ENCODE data around the gene GPR153.

Gene GPR153

DNA sequence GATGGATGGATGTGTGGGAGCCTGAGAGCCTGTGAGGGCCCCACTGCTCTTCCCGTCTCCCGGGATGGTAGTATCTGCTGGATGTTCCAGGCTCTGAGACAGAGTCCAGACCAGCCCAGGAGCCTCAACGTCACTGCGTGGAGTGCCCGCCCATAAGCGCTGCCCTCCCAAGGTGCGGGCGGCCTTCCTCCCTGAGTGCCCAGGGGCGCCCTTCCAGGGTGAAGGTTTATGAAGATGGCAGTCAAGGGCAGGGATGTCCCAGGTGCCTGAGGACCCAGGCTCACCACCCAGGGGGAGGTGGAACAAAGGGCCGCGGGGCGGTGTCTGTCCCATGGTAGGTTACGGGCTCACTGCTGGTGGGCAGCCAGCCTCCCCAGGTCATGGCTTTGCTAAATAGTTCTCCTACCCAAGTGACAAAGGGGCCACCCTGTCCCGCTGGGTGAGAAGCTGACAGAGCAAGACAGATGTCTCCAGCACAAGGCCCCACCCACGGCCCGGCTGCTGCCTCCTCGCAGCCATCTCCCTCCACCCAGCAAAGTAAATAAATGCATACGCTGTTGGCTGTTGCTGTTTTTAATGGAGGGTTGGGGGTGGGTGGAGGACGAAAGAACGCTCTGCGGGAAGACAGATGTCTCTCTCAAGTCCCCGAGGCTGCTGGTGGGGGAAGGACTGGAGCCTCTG lies 9.0 kb upstream of the GPR153 start:
- no peak for DNase-seq (ENCODE audit: low spot score)

- no peak for DNase-seq (ENCODE audit: low spot score)
Observed at GRCh38 chr1:6269296-6269695, 8.4 kb upstream of the GPR153 start.

GRCh38 chr1:6268415-6268814 lies 7.5 kb upstream of the GPR153 start:
- no peak for DNase-seq (ENCODE audit: low spot score)

DNA sequence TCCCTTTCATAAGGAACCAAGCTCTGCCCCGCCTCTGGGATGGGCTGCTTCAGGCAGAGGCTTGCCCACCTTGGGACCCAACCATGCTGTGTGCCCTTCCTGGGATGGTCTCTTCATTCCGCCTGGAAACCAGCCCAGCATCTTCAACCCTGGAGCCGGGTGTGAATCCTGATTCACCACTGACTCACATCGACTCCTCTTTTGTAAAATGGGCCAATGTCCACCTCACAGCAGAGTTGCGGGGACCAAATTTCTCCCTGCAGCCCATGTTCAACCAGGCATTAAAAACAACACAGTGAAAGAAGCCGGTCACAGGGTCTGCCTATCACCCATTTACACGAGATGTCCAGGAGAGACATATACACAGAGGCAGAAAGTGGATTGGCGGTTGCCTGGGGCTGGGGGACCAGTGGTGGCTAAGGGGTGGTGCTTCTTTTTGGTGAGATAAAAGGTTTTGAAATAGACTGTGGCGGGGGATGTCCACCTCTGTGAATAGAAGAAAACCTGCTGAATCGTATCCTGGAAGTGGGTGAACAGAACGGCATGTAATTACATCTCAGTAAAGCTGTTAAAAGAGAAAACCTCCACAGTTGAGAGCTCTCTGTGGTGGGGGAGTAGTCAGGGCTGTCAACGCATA lies 6.9 kb upstream of the GPR153 start:
- peak; percentile 45 for DNase-seq (ENCODE audit: low spot score)

- no peak for DNase-seq (ENCODE audit: low spot score)
Observed at GRCh38 chr1:6266641-6267040, 5.7 kb upstream of the GPR153 start.

GRCh38 chr1:6265151-6265550 lies 4.3 kb upstream of the GPR153 start:
- no peak for DNase-seq (ENCODE audit: low spot score)

GRCh38 chr1:6263716-6264115 lies 2.8 kb upstream of the GPR153 start:
- no peak for DNase-seq (ENCODE audit: low spot score)

GRCh38 chr1:6262555-6263420 lies 1.9 kb upstream of the GPR153 start:
- DNase-seq (ENCODE audit: low spot score) = no peak

DNA sequence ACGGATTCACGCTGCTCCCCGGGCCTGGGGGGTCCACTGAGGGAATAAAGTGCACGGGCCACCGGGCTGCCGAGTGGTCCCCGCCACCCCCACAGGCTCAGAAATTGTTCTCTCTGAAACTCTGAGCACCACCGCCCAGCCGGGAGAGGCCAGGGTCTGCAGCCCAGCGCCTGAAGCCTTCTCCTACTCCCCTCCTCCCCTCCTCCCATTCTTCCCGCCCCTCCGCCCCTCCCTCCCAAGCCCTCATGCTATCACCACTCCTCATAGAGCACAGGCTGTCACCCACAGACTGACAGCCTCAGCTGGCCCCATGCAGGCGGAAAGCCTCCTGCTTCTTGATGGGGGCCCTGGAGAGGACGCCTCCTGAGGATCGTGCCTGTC lies 707 bp upstream of the GPR153 start:
- DNase-seq (ENCODE audit: low spot score) = no peak

DNA sequence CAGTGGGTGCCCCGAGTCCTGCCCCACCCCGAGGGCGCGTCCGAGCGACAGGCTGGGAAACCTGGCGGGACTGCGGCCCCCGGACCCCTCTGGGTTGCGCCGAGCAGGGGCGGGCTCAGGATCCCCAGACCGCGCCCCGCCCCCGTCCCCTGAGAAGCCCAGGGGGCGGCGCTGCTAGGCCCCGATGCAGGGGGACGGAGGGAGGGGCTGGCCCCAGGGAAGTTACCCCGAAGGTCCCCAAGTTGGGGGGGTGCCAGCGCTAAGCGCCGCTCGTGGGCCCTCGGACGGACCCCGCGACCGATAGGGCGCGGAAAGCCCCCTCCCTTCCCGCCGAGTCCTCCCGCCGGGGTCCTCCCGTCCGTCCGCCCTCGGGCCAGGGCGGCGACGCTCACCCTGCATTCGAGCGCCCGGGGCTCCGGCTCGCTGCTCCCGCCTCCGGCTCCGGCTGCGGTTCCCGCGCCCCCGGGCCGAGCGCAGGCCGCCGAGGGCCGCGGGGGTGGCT lies 414 bp downstream of the GPR153 start:
- no peak for DNase-seq (ENCODE audit: low spot score)

DNA sequence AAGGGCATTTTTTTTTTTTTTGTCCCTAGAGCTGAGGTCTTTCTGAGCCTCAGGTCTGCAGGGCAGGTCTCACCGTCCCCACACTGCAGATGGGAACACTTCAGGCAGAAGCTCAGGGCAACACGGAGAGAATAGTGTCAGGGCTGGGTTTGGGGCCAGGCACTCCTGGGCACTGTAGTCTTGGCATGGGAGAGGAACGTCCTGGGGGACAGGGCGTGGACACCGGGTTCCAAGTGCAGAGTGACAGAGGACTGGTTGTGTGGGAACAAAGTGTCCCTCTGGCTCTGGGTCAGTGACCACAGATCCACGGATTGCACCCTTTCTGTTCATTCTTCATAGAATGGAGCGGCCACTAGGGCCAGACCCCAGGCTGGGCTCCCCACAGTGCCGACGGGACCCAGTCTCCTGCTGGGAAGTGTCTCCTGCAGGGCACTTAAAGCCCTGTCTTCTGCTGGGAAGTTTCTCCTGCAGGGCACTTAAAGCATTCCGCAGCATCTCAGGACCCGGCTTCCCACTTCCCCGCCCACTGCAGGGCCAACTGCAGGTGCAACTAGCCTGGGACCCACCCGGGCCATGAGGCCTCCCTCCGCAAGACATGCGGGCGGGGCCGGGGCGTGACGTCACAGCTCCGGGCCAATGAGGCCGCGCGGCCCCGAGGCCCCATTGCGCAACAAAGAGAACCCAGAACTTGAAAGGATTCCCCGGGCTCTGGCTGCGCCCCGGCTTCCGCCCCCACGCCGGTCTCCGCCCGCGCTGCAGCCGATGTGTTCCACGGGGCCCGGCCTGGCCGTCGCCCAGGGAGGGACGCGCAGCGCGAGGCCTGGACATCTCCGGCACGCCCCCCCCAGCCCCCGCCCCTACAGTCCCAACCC lies 1.2 kb downstream of the GPR153 start:
- peak; percentile 50 for DNase-seq (ENCODE audit: low spot score)

GRCh38 chr1:6258675-6259074 lies 2.2 kb downstream of the GPR153 start:
- DNase-seq (ENCODE audit: low spot score) = no peak

DNA sequence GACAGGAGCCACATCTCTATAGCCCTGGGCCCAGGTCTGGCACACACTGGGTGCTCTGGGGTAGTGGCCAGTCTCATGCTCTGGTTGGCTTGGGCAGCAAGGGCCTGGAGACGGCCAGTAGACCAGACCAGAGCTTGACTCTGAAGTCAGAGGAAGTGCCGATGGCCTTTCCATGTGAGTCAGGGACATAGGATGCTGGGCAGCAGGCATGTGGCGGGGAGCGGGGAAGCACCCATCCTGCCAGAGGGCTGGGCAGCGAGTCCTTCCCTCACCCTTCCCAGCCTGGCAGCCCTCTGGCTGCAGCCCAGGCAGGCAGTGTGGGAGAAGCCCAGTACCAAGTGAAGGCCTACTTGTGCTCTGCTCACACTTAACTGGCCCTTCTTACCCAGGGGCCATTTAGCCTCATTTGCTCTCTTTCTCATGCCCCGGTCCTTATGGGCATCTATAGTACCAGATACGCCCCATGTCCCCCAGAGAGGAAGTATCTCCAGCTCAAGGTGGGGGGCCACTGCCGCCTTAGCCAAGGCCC lies 3.3 kb downstream of the GPR153 start:
- DNase-seq (ENCODE audit: low spot score) = peak; percentile 56

DNA sequence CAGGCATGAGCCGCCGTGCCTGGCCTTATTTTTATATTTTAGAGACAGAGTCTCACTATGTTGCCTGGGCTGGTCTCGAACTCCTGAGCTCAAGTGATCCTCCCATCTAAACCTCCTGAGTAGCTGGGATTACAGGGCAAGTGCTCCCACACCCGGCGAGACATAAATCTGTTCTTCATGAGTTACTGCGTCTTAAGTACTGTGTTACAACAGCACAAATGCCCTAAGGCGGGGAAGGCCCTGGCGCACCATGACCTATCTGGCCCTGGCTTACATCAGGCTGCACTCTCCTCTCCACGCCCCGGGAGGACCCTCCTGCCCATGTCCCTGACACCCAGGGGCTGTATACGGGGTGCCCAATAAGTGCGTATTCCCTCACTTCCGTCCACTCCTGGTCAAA lies 4.3 kb downstream of the GPR153 start:
- DNase-seq (ENCODE audit: low spot score) = no peak

GRCh38 chr1:6254691-6255090 lies 6.2 kb downstream of the GPR153 start:
- DNase-seq (ENCODE audit: low spot score) = no peak

DNA sequence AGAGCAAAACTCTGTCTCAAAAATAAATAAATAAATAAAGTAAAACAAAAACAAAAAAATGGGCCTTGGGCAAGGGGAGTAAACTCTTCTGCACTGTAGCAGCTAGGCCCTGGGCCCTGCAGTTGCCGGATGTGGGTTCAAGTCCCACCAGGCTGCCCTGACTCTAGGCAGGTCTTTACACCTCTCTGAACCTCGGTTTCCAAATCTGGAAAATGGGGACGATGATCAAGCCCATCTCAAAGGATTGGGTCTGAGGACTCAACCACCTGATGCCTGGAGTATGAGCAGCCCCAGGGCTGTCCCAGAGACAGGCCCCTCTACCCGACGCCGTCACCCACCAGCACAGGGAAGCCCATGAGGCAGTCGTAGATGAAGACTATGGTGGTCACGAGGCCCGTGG lies 7.5 kb downstream of the GPR153 start:
- DNase-seq (ENCODE audit: low spot score) = no peak

- DNase-seq (ENCODE audit: low spot score) = no peak
Observed at GRCh38 chr1:6252374-6252710, 8.6 kb downstream of the GPR153 start.

GRCh38 chr1:6251681-6252373 lies 9.1 kb downstream of the GPR153 start:
- DNase-seq (ENCODE audit: low spot score) = no peak

- no peak for DNase-seq (ENCODE audit: low spot score)
Observed at GRCh38 chr1:6251233-6251632, 9.7 kb downstream of the GPR153 start.

DNA sequence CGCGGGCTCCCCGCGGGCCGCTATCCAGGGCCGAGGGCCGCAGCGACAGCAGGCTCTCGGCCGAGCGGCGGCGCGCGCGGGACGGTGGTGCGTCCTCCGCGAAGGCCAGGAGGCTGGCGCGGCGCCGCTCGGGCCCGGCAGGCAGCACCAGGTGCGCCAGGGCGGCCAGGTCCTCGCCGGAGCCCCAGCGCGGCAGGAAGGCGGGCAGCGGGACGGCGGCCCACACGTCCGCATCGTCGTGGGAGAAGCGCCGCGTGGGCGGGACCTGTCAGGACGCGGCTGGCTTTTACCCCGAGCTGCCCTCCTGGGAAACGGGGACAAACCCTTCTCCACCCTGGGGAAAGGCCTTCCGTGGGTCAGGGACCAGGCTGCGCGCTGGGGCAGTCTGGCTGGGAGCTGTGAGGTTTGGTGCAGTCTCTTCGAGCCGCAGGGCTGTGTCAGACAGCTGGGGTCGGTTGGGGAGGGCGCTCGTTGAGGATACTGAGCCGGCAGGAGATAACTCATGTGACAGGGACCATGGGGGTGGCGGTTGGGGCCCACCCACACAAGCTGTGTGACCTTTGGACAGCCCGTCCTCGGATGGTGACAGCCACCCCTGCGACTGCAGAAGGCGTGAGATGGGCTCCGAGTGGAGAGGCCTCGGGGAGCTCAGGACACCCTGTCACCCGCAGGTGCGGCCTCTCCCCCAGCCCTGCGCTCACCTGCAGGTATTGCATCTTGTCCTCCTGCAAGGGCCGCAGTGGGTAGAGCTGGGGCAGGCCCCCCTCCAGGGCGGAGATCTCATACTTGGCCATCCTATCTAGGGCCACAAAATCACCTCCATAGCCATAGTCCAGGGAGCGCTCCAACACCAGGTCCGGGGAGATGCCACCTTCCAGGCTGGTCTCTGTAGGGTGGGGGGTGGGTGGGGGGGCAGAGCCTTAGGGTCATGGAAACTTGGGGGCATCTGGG lies 10.9 kb downstream of the GPR153 start:
- no peak for DNase-seq (ENCODE audit: low spot score)
